ENCODE results near the gene CEACAM7. TPM values are rescaled to one million over a fixed set of nuclear protein-coding genes. Genes with fewer than 3 reads are reported as not detected.

Gene CEACAM7
- polyA plus RNA-seq, 1 donor: not detected

GRCh38 chr19:41700381-41701195, 12.5 kb upstream of the CEACAM7 start:
- DNase-seq: no peak

GRCh38 chr19:41699968-41700323, 11.9 kb upstream of the CEACAM7 start:
- no peak for DNase-seq

GRCh38 chr19:41699231-41699967, 11.3 kb upstream of the CEACAM7 start:
- no peak for DNase-seq

GRCh38 chr19:41698746-41699230, 10.7 kb upstream of the CEACAM7 start:
- DNase-seq: no peak

- no peak for DNase-seq
These were observed 9.3 kb upstream of the CEACAM7 start for GRCh38 chr19:41697198-41697855.

- DNase-seq: no peak
These were observed 8.5 kb upstream of the CEACAM7 start for GRCh38 chr19:41696402-41697197.

GRCh38 chr19:41695745-41696144, 7.7 kb upstream of the CEACAM7 start:
- no peak for DNase-seq

- no peak for DNase-seq
These were observed 7.0 kb upstream of the CEACAM7 start for GRCh38 chr19:41694831-41695635.

- no peak for DNase-seq
These were observed 6.1 kb upstream of the CEACAM7 start for GRCh38 chr19:41694196-41694595.

- DNase-seq: no peak
These were observed 3.3 kb upstream of the CEACAM7 start for GRCh38 chr19:41691268-41691970.

- no peak for DNase-seq
These were observed 2.7 kb upstream of the CEACAM7 start for GRCh38 chr19:41690801-41691065.

- DNase-seq: no peak
These were observed 2.1 kb upstream of the CEACAM7 start for GRCh38 chr19:41689993-41690800.

GRCh38 chr19:41688687-41689086, 617 bp upstream of the CEACAM7 start:
- DNase-seq: no peak

- DNase-seq: no peak
These were observed 651 bp downstream of the CEACAM7 start for GRCh38 chr19:41687419-41687818.

GRCh38 chr19:41682437-41682836, 5.6 kb downstream of the CEACAM7 start:
- DNase-seq: no peak

- no peak for DNase-seq
These were observed 16.6 kb downstream of the CEACAM7 start for GRCh38 chr19:41671486-41671885.

GRCh38 chr19:41670755-41671154, 17.3 kb downstream of the CEACAM7 start:
- DNase-seq: no peak

- DNase-seq: no peak
These were observed 19.8 kb downstream of the CEACAM7 start for GRCh38 chr19:41668315-41668714.

- no peak for DNase-seq
These were observed 22.0 kb downstream of the CEACAM7 start for GRCh38 chr19:41666075-41666474.

- DNase-seq: no peak
These were observed 30.9 kb downstream of the CEACAM7 start for GRCh38 chr19:41657157-41657556.
